ENCODE data around the gene GDPD5. TPM values are rescaled to one million over a fixed set of nuclear protein-coding genes. Genes with fewer than 3 reads are reported as not detected.

GDPD5 gene
- total RNA-seq, 1 donor from 2014 or later = 4.4 TPM

DNA sequence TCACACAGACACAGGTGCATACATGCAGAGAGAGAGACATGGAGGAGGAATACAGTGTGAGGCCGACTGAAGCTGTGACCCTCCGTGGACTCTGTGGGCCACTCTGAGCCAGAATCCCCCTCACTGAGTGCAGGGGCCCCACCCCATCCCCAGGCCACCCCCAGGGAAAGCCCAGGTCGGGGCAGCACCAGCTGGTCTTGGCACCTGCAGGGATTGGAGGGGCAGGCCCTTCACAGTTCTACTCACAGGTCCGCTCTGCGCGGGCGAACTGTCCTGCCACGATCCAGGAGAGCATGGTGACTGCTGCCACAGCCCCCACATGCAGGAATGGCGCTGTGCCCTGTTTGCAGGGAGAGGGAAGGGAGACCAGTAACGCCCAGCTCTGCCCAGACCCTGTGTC, 76.5 kb downstream of the GDPD5 start:
- H3K27ac ChIP-seq (replicated peaks) = no peak overlapping the region
- peaks cover 21% of the 10 kb centered on the region for H3K27me3 ChIP-seq (ENCODE audit: low read depth)
- no peaks in the 10 kb centered on the region for H3K36me3 ChIP-seq
- H3K4me3 ChIP-seq = no peak overlapping the region
- no peaks in the 10 kb centered on the region for H3K4me1 ChIP-seq
- intact Hi-C loops (cut with micrococcal nuclease) = no loop called here
- no peak for TF ChIP-seq CTCF (IDR thresholded peaks at IDR 0.05; ENCODE audit: borderline replicate concordance)
- no peaks in the 10 kb centered on the region for H3K9me3 ChIP-seq (replicated peaks)
- no peak for DNase-seq

- Histone ChIP-seq H3K4me3 (no peak overlapping the region), H3K36me3 (no peaks in the 10 kb centered on the region), H3K27me3 (ENCODE audit: low read depth) (peaks cover 14% of the 10 kb centered on the region), H3K4me1 (no peaks in the 10 kb centered on the region), H3K27ac (replicated peaks) (no peak overlapping the region), H3K9me3 (replicated peaks) (no peaks in the 10 kb centered on the region)
- no peak for DNase-seq
- intact Hi-C loops (cut with micrococcal nuclease) = no loop called here
- no peak for TF ChIP-seq CTCF (IDR thresholded peaks at IDR 0.05; ENCODE audit: borderline replicate concordance)
Observed at GRCh38 chr11:75447415-75447814, 78.3 kb downstream of the GDPD5 start.

DNA sequence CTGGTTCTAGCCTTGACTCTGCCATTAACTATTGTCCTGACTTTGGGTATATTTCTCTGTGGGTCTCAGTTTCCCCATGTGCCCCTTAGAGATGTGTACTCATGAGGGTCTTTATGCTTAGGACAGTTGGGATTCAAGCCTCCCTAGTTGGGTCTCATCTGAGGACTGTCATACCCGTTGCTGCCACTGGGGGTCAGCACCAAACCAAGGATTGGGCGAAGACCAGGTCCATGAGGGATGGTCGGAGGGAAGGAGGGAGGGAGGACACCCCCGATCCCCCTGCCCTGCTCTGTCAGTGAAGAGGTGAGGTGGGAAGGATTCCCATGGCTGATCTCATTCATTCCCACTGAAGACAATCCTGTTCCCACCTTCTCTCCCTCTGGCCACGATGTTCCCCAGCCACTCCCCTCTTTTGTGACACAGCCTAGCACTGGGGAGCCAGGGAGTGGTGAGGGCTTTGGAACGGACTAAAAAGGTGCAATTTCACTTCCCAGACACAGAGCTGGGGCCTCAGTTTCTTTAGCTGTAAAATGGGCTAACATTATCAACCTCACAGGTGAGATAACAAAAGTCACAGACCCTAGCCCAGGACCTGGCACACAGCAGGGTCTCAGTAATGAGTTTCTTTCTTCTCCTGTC, 80.3 kb downstream of the GDPD5 start:
- Histone ChIP-seq H3K4me3 (no peak overlapping the region), H3K27me3 (ENCODE audit: low read depth) (no peaks in the 10 kb centered on the region), H3K4me1 (peaks cover 10% of the 10 kb centered on the region), H3K9me3 (replicated peaks) (no peaks in the 10 kb centered on the region), H3K36me3 (no peaks in the 10 kb centered on the region), H3K27ac (replicated peaks) (no peak overlapping the region)
- peak; percentile 71 for DNase-seq
- peak; percentile 97 for TF ChIP-seq CTCF (IDR thresholded peaks at IDR 0.05; ENCODE audit: borderline replicate concordance)
- intact Hi-C loops (cut with micrococcal nuclease) = loop anchor here (1.0 kb wide), 1 partner anchor 87 kb away; no protein-coding TSS in a partner anchor

- intact Hi-C loops (cut with micrococcal nuclease) = no loop called here
- DNase-seq = no peak
- TF ChIP-seq CTCF (IDR thresholded peaks at IDR 0.05; ENCODE audit: borderline replicate concordance) = no peak
- Histone ChIP-seq H3K36me3 (no peaks in the 10 kb centered on the region), H3K9me3 (replicated peaks) (no peaks in the 10 kb centered on the region), H3K4me1 (peaks cover 10% of the 10 kb centered on the region), H3K4me3 (no peak overlapping the region), H3K27ac (replicated peaks) (no peak overlapping the region), H3K27me3 (ENCODE audit: low read depth) (no peaks in the 10 kb centered on the region)
Observed at GRCh38 chr11:75443043-75443442, 82.7 kb downstream of the GDPD5 start.

- no peak for TF ChIP-seq CTCF (IDR thresholded peaks at IDR 0.05; ENCODE audit: borderline replicate concordance)
- no peaks in the 10 kb centered on the region for H3K27me3 ChIP-seq (ENCODE audit: low read depth)
- H3K27ac ChIP-seq (replicated peaks) = no peak overlapping the region
- no peak for DNase-seq
- no peaks in the 10 kb centered on the region for H3K36me3 ChIP-seq
- H3K4me1 ChIP-seq = peaks cover 10% of the 10 kb centered on the region
- intact Hi-C loops (cut with micrococcal nuclease) = no loop called here
- no peaks in the 10 kb centered on the region for H3K9me3 ChIP-seq (replicated peaks)
- H3K4me3 ChIP-seq = no peak overlapping the region
Observed at GRCh38 chr11:75442161-75442885, 83.4 kb downstream of the GDPD5 start.
